Muscle layer of colon (tissue), 2 donors: ENCODE results near the gene POLA1.

Source experiments
- H3K27ac ChIP-seq: one replicate; pipeline ENCODE4 v1.7.0; 2013; ENCODE audit warnings: low read depth, mild to moderate bottlenecking, low read length, moderate library complexity
- H3K27me3 ChIP-seq, 2 donors: one replicate each; pipeline ENCODE4 v1.7.0; 2013; ENCODE audit warnings: low read length in 2 of 2, mild to moderate bottlenecking in 2 of 2; ENCODE audit not compliant: insufficient read depth in 2 of 2, control insufficient read depth in 1 of 2
- H3K36me3 ChIP-seq: one replicate; pipeline ENCODE4 v1.7.0; 2013; ENCODE audit warnings: mild to moderate bottlenecking, low read length; ENCODE audit not compliant: insufficient read depth
- H3K4me1 ChIP-seq: one replicate; pipeline ENCODE4 v1.7.0; 2013; ENCODE audit warnings: mild to moderate bottlenecking, low read length; ENCODE audit not compliant: insufficient read depth
- H3K4me3 ChIP-seq, 2 donors: one replicate each; pipeline ENCODE4 v1.7.0; 2013; ENCODE audit warnings: low read length in 2 of 2, low read depth in 1 of 2, mild to moderate bottlenecking in 1 of 2, moderate library complexity in 1 of 2
- H3K9ac ChIP-seq: one replicate; pipeline ENCODE4 v1.7.0; 2013; ENCODE audit warnings: low read length
- H3K9me3 ChIP-seq: one replicate; pipeline ENCODE4 v1.7.0; 2013; ENCODE audit warnings: mild to moderate bottlenecking, low read length
- donor health status: abdominal sarcoma.
- donor health status: Adenocarcinoma of cecum.

POLA1 gene

GRCh38 chrX:25020905-25021449 is 327.3 kb downstream of the POLA1 start:
- no peak overlapping the region for H3K27ac ChIP-seq
- H3K9ac ChIP-seq = no peak overlapping the region
- H3K27me3 ChIP-seq = peaks cover 57 to 87% of the 10 kb centered on the region in 2 donors
- no peaks in the 10 kb centered on the region for H3K4me1 ChIP-seq
- H3K4me3 ChIP-seq = no peak overlapping the region
- no peaks in the 10 kb centered on the region for H3K9me3 ChIP-seq
- H3K36me3 ChIP-seq = no peaks in the 10 kb centered on the region

- H3K4me1 ChIP-seq = no peaks in the 10 kb centered on the region
- no peak overlapping the region for H3K27ac ChIP-seq
- peaks cover 40 to 70% of the 10 kb centered on the region in 2 donors for H3K27me3 ChIP-seq
Measured at GRCh38 chrX:25022499-25023325, 329.0 kb downstream of the POLA1 start.

GRCh38 chrX:25023908-25024307 is 330.2 kb downstream of the POLA1 start:
- Histone ChIP-seq H3K27me3 (peaks cover 30 to 58% of the 10 kb centered on the region in 2 donors), H3K36me3 (no peaks in the 10 kb centered on the region), H3K9ac (no peak overlapping the region), H3K27ac (no peak overlapping the region), H3K4me3 (no peak overlapping the region), H3K9me3 (no peaks in the 10 kb centered on the region), H3K4me1 (no peaks in the 10 kb centered on the region)

More at GRCh38 chrX:25022499-25023325, 329.0 kb downstream of the POLA1 start:
- Histone ChIP-seq H3K36me3 (no peaks in the 10 kb centered on the region), H3K9me3 (no peaks in the 10 kb centered on the region), H3K9ac (no peak overlapping the region), H3K4me3 (no peak overlapping the region)

- no peak overlapping the region for H3K27ac ChIP-seq
- no peak overlapping the region for H3K9ac ChIP-seq
- H3K4me1 ChIP-seq = no peaks in the 10 kb centered on the region
- H3K4me3 ChIP-seq = no peak overlapping the region
- H3K27me3 ChIP-seq = peaks cover 14 to 41% of the 10 kb centered on the region in 2 donors
- no peaks in the 10 kb centered on the region for H3K9me3 ChIP-seq
- no peaks in the 10 kb centered on the region for H3K36me3 ChIP-seq
Measured at GRCh38 chrX:25025615-25026014, 331.9 kb downstream of the POLA1 start.

GRCh38 chrX:25026576-25026975 is 332.9 kb downstream of the POLA1 start:
- Histone ChIP-seq H3K4me1 (no peaks in the 10 kb centered on the region), H3K27me3 (peaks cover 7 to 31% of the 10 kb centered on the region in 2 donors), H3K27ac (no peak overlapping the region), H3K9me3 (no peaks in the 10 kb centered on the region), H3K9ac (no peak overlapping the region), H3K36me3 (no peaks in the 10 kb centered on the region), H3K4me3 (no peak overlapping the region)

GRCh38 chrX:25028726-25029125 is 335.0 kb downstream of the POLA1 start:
- no peaks in the 10 kb centered on the region for H3K36me3 ChIP-seq
- no peaks in the 10 kb centered on the region for H3K9me3 ChIP-seq
- H3K27me3 ChIP-seq = peaks cover 0 to 10% of the 10 kb centered on the region in 2 donors
- H3K27ac ChIP-seq = no peak overlapping the region
- H3K4me1 ChIP-seq = no peaks in the 10 kb centered on the region
- no peak overlapping the region for H3K4me3 ChIP-seq
- H3K9ac ChIP-seq = no peak overlapping the region

- no peaks in the 10 kb centered on the region for H3K4me1 ChIP-seq
- H3K27ac ChIP-seq = no peak overlapping the region
- no peaks in the 10 kb centered on the region for H3K36me3 ChIP-seq
- H3K9ac ChIP-seq = no peak overlapping the region
- no peaks in the 10 kb centered on the region for H3K9me3 ChIP-seq
- H3K27me3 ChIP-seq = peaks cover 0 to 6% of the 10 kb centered on the region in 2 donors
- H3K4me3 ChIP-seq = no peak overlapping the region
Measured at GRCh38 chrX:25029288-25029825, 335.6 kb downstream of the POLA1 start.

- no peak overlapping the region for H3K9ac ChIP-seq
- H3K27me3 ChIP-seq = no peaks in the 10 kb centered on the region
- no peaks in the 10 kb centered on the region for H3K9me3 ChIP-seq
- no peaks in the 10 kb centered on the region for H3K4me1 ChIP-seq
- no peak overlapping the region for H3K27ac ChIP-seq
- H3K36me3 ChIP-seq = no peaks in the 10 kb centered on the region
- H3K4me3 ChIP-seq = no peak overlapping the region
Measured at GRCh38 chrX:25034889-25035288, 341.2 kb downstream of the POLA1 start.

GRCh38 chrX:25039036-25039435 is 345.3 kb downstream of the POLA1 start:
- Histone ChIP-seq H3K36me3 (no peaks in the 10 kb centered on the region), H3K27me3 (no peaks in the 10 kb centered on the region), H3K4me3 (no peak overlapping the region), H3K9me3 (no peaks in the 10 kb centered on the region), H3K9ac (no peak overlapping the region), H3K27ac (no peak overlapping the region), H3K4me1 (no peaks in the 10 kb centered on the region)

GRCh38 chrX:25043192-25043591 is 349.5 kb downstream of the POLA1 start:
- Histone ChIP-seq H3K27me3 (no peaks in the 10 kb centered on the region), H3K27ac (no peak overlapping the region), H3K9ac (no peak overlapping the region), H3K36me3 (no peaks in the 10 kb centered on the region), H3K9me3 (no peaks in the 10 kb centered on the region), H3K4me1 (no peaks in the 10 kb centered on the region), H3K4me3 (no peak overlapping the region)
